T-helper 17 cell (primary cell): ENCODE data around the gene SARNP. TPM values are rescaled to one million over a fixed set of nuclear protein-coding genes. Genes with fewer than 3 reads are reported as not detected.
"Not testable (repeated sequence)": the region's sequence is repeated elsewhere in the genome, so short reads cannot be mapped to it uniquely, and the experiment has no call there.

Experiments used
- ATAC-seq: fragments of 150-1000 bp; cut with Tn5 transposase; 2 replicates; pipeline ENCODE4 v1.10.0; 2021; ENCODE audit warnings: mild to moderate bottlenecking, moderate library complexity
- DNase-seq, 3 donors: peaks; one replicate each; pipeline versions ENCODE4 v3.0.0 to v3.0.0-alpha.2; 2020 to 2021
- H3K9me3 ChIP-seq: one replicate; pipeline ENCODE4 v1.7.0; 2013; ENCODE audit warnings: low read length, mild to moderate bottlenecking; ENCODE audit not compliant: control insufficient read depth, poor library complexity, severe bottlenecking
- H3K27ac Mint-ChIP-seq: one replicate; pipeline ENCODE4 v1.8.0; 2022; ENCODE audit warnings: mild to moderate bottlenecking, moderate library complexity, mixed read lengths
- H3K27me3 Mint-ChIP-seq: one replicate; pipeline ENCODE4 v1.8.0; 2022; ENCODE audit warnings: mixed read lengths
- H3K36me3 Mint-ChIP-seq: one replicate; pipeline ENCODE4 v1.8.0; 2022; ENCODE audit warnings: low read depth, mixed read lengths
- H3K4me1 Mint-ChIP-seq: one replicate; pipeline ENCODE4 v1.8.0; 2022; ENCODE audit warnings: mild to moderate bottlenecking, mixed read lengths
- H3K4me3 Mint-ChIP-seq: one replicate; pipeline ENCODE4 v1.8.0; 2022; ENCODE audit warnings: mild to moderate bottlenecking, moderate library complexity, mixed read lengths
- total RNA-seq, 4 donors: library from RNA in 2 of 4; stranded (reverse) in 2 of 4; gene quantifications; one replicate each; pipeline ENCODE4 v1.2.3 and lab custom pipeline; 2022 to 2026

SARNP gene
- total RNA-seq, 2 donors from 2014 or later: 37.3 to 38.5 TPM

DNA sequence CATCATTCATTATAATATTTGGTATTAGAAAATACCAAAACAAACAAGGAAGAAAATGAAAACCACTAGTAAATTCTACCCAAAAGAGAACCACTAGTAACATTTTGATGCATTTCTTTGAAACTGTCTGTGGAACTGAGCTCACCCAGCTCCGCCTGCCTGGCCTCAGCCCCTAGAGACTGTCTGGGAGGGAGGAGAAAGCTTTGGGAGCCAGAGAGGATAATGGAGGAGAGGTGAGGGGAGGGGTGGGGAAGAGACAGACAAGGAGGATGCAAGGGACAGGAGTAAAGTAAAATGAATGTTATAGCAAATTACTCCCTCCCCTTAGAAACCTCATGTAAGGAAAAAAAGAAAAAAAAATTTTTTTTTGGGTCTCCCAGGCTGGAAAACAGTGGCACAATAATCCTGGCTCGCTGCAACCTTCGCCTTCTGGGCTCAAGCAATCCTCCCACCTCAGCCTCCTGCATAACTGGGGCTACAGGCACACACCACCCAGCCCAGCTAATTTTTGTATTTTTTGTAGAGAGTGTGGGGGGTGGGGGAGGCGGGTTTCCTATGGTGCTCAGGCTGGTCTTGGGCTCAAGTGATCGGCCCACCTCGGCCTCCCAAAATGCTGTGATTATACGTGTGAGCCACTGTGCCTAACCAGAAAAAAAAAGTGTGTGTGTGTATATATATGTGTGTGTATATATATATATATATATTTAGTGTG lies 28.4 kb upstream of the SARNP start:
- H3K4me3 Mint-ChIP-seq: no peak overlapping the region
- no peaks in the 10 kb centered on the region for H3K36me3 Mint-ChIP-seq
- H3K4me1 Mint-ChIP-seq: peaks cover 8% of the 10 kb centered on the region
- ATAC-seq (no peak), DNase-seq (no peak)
- no peak overlapping the region for H3K27ac Mint-ChIP-seq
- H3K27me3 Mint-ChIP-seq: peaks cover 13% of the 10 kb centered on the region
- H3K9me3 ChIP-seq: no peaks in the 10 kb centered on the region

- peaks cover 8% of the 10 kb centered on the region for H3K27me3 Mint-ChIP-seq
- H3K27ac Mint-ChIP-seq: no peak overlapping the region
- no peak overlapping the region for H3K4me3 Mint-ChIP-seq
- ATAC-seq (no peak), DNase-seq (no peak)
- no peaks in the 10 kb centered on the region for H3K9me3 ChIP-seq
- peaks cover 12% of the 10 kb centered on the region for H3K4me1 Mint-ChIP-seq
- H3K36me3 Mint-ChIP-seq: no peaks in the 10 kb centered on the region
Measured at GRCh38 chr12:55845361-55845760, 27.8 kb upstream of the SARNP start.

DNA sequence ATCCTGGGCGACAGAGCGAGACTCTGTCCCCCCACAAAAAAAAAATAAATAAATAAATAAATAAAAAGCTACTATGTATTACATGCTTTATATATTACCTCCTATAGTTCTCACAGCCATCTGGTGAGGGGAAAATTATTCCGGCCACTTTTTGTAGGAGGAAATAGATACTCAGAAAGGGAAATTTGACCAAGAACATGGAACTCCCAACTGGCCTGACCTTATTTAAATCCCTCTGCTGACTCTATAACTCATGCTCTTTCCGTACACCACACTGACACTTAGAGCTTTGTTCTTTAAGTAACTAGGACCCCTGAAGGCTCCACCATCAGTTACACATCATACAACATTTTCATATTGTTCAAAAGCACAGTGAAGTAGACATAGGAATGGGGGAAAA lies 27.4 kb upstream of the SARNP start:
- no peaks in the 10 kb centered on the region for H3K9me3 ChIP-seq
- no peak for DNase-seq
- Mint-ChIP-seq H3K36me3 (no peaks in the 10 kb centered on the region), H3K4me3 (no peak overlapping the region), H3K27ac (no peak overlapping the region), H3K27me3 (peaks cover 5% of the 10 kb centered on the region), H3K4me1 (peaks cover 12% of the 10 kb centered on the region)
- no peak for ATAC-seq

- Mint-ChIP-seq H3K27ac (no peak overlapping the region), H3K36me3 (no peaks in the 10 kb centered on the region), H3K27me3 (no peaks in the 10 kb centered on the region), H3K4me3 (no peak overlapping the region), H3K4me1 (peaks cover 12% of the 10 kb centered on the region)
- no peaks in the 10 kb centered on the region for H3K9me3 ChIP-seq
- DNase-seq: no peak
- ATAC-seq: no peak
Measured at GRCh38 chr12:55843431-55843830, 25.9 kb upstream of the SARNP start.

DNA sequence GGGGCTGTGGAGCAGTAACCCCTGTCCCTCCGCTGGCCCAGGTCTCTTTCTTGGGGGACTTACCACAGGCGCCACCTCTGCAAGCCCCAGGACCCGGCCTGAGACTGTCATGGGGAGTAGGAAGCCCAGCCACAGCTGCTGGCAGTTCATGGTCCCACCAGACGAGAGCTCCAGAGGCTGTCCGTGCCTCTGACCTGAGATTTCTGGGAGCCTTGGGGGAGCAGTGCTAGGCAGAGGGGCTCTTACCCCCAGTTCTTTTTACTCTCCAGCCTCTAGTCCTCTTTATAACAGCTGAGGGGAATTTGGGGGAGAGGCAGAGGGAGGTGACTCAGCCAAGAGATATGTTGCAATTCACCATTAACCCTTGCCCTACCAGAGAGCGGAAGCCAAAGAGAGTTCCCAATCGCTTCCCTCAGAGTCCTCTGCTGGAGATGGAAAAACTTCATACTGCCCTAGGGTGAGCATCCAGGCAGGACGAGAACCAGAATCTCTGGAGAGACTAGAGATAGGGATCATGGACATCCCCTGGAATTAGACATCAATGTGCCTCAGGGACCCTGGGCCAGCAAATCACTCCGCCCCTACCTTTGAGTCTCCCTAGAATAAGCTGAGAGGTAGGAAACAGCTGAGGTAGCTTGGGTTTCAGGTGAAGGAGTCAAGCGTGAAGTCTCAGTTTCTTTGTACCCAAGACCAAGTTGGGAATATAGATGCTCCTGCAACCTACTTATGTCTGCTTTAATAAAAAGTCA lies 25.3 kb upstream of the SARNP start, which contains the start of gene MMP19:
TSS of gene MMP19 (minus strand) at position 256 of the 749 bp plus-strand sequence. CDS start at position 150, 106 bp downstream.
- no peak within 1 kb of the TSS for H3K27ac Mint-ChIP-seq
- H3K27me3 Mint-ChIP-seq: no peaks in the 10 kb centered on the region
- no peaks in the 10 kb centered on the region for H3K9me3 ChIP-seq
- ATAC-seq (no peak), DNase-seq (no peak)
- H3K4me1 Mint-ChIP-seq: peaks cover 12% of the 10 kb centered on the region
- no peaks in the 10 kb centered on the region for H3K36me3 Mint-ChIP-seq
- no peak within 1 kb of the TSS for H3K4me3 Mint-ChIP-seq

DNA sequence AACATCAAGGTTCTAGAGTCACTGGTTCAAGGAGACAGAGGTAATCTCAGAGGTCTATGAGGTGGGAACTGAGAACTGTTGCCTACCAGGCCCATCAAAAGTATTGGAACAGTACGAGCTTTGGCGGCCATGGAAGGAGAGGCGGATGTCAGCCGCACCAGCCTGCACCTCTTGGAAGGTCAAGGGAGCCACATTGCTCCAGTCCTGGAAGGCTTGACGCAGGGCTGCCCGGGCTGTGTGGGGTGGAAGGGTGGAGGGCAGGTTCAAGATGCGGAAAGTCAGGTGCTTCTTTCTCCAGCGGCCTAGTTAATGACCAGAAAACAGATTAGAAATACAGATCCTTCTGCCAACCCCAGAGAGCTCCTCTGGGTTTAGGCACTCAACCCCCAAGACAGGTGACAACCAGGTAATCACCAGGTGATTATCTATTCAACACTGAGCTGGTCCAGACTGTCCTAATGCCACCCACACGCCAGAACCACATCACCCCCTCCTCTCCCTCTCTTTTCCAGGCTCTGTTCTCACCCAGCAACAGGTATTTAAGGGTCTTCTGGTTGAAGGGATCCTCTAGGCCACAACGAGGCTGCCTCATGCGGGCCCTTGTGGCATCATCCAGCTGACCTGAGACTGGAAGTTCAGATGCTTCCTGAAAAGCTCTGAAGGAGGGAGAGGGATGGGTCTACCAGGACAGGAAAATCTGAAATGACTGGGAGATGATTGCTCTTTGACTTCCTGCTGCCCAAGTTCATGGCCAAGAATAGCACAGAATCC lies 23.2 kb upstream of the SARNP start:
- no peak overlapping the region for H3K4me3 Mint-ChIP-seq
- H3K36me3 Mint-ChIP-seq: no peaks in the 10 kb centered on the region

DNA sequence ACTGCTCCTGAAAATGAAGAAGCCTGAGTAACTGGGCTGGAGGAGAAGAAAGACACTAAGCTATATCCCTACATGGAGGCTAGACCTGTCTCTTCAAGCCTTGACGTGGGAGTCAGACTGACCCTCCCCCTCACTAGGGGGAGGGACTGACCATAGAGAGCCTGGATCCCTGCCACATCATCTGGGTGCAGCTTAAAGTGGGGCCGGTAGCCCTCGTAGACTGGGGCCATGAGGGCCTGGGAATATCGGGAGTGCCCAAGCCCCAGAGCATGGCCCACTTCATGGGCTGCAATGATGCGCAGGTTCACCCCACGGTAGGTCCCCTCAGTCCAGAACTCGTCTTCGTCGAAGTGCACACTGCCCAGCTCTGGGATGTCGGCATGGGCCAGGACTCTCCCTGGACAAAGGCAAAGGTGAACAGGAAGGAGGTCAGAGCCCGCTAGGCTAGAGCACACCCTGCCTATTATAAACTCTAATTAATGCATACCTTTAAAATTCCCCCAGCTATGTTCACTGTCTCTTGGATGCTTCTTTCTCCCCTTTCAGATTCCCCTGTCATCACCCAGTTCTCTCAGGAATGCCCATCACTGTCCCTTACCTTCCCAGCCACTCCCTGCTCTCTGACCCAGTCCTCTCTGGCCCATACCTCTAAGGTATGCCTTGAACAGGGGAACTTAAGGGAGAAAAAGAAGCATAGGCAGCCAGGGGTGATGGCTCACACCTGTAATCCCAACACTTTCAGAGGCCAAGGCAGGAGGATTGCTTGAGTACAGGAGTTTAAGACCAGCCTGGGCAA lies 22.0 kb upstream of the SARNP start:
- ATAC-seq (no peak), DNase-seq (no peak)
- Mint-ChIP-seq H3K27me3 (no peaks in the 10 kb centered on the region), H3K4me3 (no peak overlapping the region), H3K27ac (no peak overlapping the region), H3K4me1 (peaks cover 17% of the 10 kb centered on the region), H3K36me3 (no peaks in the 10 kb centered on the region)
- no peaks in the 10 kb centered on the region for H3K9me3 ChIP-seq

More for the DNA sequence above, 23.2 kb upstream of the SARNP start:
- no peak for DNase-seq
- H3K9me3 ChIP-seq: no peaks in the 10 kb centered on the region
- no peak overlapping the region for H3K27ac Mint-ChIP-seq
- no peaks in the 10 kb centered on the region for H3K27me3 Mint-ChIP-seq
- no peak for ATAC-seq
- H3K4me1 Mint-ChIP-seq: peaks cover 17% of the 10 kb centered on the region

DNA sequence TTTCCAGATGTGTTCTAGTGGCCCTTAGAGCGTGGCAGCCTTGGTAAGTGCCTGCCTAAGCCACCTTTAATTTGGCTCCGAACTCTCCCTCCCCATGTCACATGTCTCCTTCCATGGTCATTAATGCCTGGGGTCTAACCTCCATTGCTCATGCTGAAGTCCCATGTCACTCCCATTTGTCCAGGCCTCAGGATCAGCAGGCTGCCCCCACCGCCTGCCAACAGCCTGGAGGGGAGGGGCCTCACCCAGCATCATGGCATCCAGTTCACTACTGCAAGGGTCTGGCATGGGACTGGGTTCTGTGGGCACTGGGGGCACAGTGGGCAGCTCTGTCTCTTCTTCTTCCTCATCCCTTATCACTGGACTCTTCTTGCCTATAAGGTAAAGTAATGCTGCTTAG lies 20.8 kb upstream of the SARNP start:
- H3K4me3 Mint-ChIP-seq: no peak overlapping the region
- H3K27ac Mint-ChIP-seq: no peak overlapping the region
- ATAC-seq: no peak

DNA sequence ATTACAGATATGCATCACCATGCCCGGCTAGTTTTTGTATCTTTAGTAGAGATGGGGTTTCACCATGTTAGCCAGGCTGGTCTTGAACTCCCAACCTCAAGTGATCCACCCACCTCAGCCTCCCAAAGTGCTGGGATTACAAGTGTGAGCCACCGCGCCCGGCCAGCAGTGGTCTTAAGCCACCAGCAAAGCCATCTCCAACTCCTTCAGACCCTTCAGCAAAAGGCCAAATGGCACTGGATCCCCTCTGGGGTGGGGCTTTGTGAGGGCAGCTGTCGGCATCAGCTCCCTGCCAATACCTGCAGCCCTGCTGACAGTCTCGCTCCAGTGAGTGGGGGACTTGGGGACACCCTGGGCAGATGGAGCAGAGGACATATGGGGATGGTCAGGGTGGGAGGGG lies 16.9 kb upstream of the SARNP start:
- not testable (repeated sequence) for H3K27me3 Mint-ChIP-seq, DNase-seq, H3K27ac Mint-ChIP-seq, H3K9me3 ChIP-seq, H3K4me3 Mint-ChIP-seq, H3K36me3 Mint-ChIP-seq, ATAC-seq
- peaks cover 23% of the 10 kb centered on the region for H3K4me1 Mint-ChIP-seq

More for the DNA sequence above, 20.8 kb upstream of the SARNP start:
- Mint-ChIP-seq H3K36me3 (no peaks in the 10 kb centered on the region), H3K27me3 (no peaks in the 10 kb centered on the region), H3K4me1 (peaks cover 17% of the 10 kb centered on the region)
- no peak for DNase-seq
- H3K9me3 ChIP-seq: no peaks in the 10 kb centered on the region

- H3K4me3 Mint-ChIP-seq: no peak overlapping the region
- H3K27ac Mint-ChIP-seq: no peak overlapping the region
- H3K36me3 Mint-ChIP-seq: peaks cover 2% of the 10 kb centered on the region
- H3K4me1 Mint-ChIP-seq: peaks cover 28% of the 10 kb centered on the region
- H3K9me3 ChIP-seq: no peaks in the 10 kb centered on the region
- ATAC-seq: no peak
- H3K27me3 Mint-ChIP-seq: no peaks in the 10 kb centered on the region
- no peak for DNase-seq
Measured at GRCh38 chr12:55833056-55833455, 15.5 kb upstream of the SARNP start.

- DNase-seq: no peak
- Mint-ChIP-seq H3K4me3 (peak overlapping the region; percentile 98), H3K4me1 (peaks cover 35% of the 10 kb centered on the region), H3K27ac (peak overlapping the region; percentile 95), H3K36me3 (peaks cover 2% of the 10 kb centered on the region), H3K27me3 (no peaks in the 10 kb centered on the region)
- ATAC-seq: no peak
- no peaks in the 10 kb centered on the region for H3K9me3 ChIP-seq
Measured at GRCh38 chr12:55831447-55831815, 13.9 kb upstream of the SARNP start.

DNA sequence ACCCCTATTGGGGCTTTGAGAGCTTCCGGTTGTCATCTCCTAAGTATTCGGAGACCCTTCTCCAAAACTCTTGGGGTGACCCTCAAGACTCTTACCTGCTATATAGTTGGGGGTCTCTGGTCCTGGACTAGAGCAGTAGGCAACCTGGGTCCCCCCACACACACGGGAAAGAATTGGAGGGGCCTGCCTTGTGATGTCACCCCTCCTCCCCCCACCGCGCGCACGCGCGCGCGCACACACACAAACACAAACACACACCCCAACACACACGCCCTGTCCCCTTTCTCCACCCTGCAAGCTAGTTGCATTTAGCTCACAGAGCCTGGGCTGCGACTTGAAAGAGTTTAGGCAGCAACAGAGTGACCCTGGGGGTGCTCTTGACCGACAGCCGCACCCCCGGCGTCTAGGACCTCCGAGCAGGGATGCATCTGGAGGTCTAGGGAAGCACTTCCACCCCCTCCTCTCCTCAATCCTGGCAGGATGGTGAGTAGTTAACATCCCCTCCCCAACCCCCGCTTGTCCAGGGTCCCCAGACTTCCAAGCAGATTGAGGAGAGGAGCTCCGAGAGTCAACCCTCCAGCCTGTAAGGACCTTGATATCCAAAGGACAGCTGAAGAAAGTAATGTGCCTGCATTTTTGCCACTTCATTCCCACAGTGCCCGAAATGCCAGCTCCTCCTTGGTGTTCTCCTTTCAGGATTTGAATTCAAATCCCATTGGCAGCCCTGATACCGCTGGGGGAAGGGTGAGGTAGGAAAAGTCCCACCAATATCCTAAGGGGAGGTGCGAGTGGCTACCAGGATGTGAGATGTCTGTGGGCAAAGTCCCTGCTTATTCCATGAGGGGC lies 13.3 kb upstream of the SARNP start:
- DNase-seq: no peak
- H3K4me3 Mint-ChIP-seq: peak overlapping the region; percentile 98
- no peaks in the 10 kb centered on the region for H3K9me3 ChIP-seq
- H3K36me3 Mint-ChIP-seq: peaks cover 2% of the 10 kb centered on the region
- no peak for ATAC-seq
- H3K4me1 Mint-ChIP-seq: peaks cover 33% of the 10 kb centered on the region
- peak overlapping the region; percentile 95 for H3K27ac Mint-ChIP-seq
- H3K27me3 Mint-ChIP-seq: no peaks in the 10 kb centered on the region
